Inflammatory macrophage treated with lipopolysaccharide for 4 hours (primary cell): ENCODE results near the gene FOXJ3.
A peak's percentile ranks its signal among the peaks of the same experiment; 100 is the strongest.
"Not testable (repeated sequence)": the region's sequence is repeated elsewhere in the genome, so short reads cannot be mapped to it uniquely, and the experiment has no call there.

Source experiments
- DNase-seq: peaks from one replicate; pipeline ENCODE4 v3.0.0-alpha.2; 2020

The FOXJ3 gene

DNA sequence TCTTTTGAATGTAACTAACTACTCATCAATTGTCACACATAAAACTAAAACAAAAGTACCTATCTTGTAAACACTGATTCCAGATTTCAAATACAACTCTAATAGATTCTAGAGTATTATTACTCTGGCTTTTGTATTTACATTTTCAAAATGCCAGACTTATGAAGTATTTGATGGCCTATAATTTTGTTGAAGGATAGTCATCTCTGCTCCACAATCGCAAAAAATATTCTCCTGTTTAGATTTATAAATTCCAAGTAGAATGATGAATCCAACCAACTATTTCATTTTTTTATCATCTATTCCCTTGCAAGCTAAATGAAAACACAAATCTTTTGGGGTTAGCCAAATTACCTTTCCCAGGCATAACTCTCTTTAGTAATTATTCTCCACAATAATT lies 95.5 kb downstream of the FOXJ3 start:
- no peak for DNase-seq

DNA sequence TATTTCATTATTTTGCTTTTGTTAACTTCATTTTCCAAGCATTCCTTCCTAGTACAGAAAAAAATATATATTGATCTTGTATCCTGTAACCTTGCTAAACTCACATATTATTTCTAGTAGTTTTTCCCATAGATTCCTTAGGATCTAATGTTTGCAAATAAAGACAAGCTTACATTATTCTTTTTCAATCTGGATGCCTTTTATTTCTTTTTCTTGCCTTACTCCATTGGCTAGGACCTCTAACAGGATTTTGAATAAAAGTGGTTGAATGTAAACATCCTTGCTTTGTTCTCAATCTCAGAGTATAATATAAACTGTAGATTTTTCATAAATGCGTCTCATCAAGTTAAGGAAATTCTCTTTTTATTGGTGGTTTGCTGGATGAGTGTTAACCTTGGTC lies 96.0 kb downstream of the FOXJ3 start:
- DNase-seq: no peak

DNA sequence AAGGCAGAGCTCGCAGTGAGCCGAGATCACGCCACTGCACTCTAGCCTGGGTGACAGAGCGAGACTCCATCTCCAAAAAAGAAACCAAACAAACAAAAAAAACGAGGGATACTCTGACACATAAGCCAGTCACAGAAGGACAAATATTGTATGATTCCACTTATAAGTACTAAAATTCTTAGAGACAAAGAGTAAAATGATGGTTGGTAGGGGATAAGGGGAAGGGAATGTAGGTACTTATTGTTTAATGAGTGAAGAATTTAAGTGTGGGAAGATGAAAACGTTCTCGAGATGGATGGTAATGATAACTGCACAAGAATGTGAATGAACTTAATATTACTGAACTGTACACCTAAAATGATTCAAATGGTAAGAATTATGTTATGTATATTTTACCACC lies 103.8 kb downstream of the FOXJ3 start:
- no peak for DNase-seq

DNA sequence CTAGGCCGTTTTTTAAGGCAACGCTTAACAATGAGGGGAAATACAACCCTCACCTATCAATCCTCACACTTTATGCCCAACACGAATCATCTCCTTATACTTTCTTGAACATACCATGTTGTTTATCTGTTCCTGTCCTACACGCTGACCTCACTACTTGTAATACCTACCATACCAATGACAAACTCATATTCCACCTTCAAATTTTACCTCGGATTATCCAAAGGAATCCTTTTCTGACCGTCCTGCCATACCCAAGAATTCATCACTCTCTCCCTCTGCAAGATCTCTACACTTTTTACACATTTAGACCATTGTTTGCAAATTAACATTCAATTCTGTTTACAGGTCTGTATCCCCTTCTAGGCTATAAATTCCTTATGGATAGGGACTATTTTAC lies 106.1 kb downstream of the FOXJ3 start:
- no peak for DNase-seq

DNA sequence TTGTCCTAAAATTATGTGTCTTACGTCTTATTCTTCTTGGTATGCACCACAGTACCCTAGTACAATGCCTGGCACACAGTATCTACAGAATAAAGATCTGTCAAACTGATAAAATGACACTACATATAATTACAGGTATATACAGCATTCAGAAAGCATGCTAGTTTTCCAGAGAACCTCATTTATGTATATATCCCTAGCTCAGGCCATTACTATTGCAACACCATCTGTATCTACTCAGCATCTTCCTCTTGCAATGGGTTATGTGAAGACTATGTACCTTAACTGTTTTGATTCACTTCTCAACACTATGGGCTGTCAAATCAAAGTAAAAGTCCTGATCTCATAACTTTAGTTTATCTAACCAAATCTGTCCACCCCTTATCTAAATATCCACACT lies 112.0 kb downstream of the FOXJ3 start:
- no peak for DNase-seq

DNA sequence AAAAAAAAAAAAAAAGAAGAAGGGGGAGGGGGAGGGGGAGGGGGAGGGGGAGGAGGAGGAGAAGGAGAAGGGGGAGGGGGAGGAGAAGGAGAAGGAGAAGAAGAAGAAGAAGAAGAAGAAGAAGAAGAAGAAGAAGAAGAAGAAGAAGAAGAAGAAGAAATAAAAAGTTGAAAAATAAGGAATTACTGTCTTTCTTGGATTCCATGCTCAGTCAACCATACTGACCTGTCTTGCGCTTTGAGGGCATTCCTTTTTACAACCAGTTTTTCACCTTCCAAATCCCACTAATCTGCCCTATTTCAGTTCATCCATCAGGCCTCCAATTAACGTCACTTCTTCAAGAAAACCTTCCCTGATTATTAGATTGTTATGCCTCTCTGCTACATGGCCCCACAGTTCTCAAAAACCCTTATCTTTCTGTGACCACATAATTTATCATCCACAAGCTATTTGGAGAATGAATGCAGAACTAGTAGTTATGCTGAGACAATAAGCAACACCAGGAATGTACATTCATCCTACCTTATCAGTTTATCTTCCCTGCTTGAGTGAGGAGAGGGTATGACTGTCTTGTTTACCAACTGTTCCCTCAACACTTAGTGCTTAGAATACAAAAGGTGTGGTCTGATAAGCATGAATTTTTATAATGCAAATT lies 113.0 kb downstream of the FOXJ3 start:
- no peak for DNase-seq

DNA sequence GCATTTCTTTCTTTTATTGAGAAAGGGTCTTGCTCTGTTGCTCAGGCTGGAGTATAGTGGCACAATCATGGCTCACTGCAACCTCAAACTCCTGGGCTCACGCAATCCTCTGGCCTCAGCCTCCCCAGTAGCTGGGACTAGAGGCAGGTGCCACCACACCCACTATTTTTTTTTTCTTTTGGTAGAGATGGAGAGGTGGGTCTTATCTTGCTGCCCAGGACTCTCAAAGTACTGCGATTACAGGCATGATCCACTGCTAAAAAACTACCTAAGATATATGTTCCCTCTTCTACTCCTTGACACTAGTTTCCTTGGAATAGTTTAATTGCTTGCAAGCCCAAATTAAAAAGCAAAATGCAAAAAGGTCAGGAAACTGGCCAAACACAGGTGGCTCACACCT lies 113.6 kb downstream of the FOXJ3 start:
- no peak for DNase-seq

DNA sequence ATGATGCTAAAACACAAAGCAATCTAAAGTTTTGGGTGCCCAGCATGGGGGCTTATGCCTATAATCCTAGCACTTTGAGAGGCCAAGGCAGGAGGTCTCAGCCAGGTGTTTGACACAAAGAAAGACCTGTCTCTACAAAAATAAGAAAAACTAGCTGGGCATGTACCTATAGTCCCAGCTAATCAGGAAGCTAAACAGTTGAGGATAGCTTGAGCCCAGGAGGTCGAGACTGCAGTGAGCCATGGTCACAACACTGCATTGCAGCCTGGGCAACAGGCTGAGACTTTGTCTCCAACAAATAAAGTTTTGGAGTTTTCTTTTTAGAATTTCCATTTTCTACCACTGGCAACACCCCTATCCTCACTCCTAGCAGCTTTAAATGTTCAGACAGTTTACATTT lies 115.4 kb downstream of the FOXJ3 start:
- DNase-seq: no peak

DNA sequence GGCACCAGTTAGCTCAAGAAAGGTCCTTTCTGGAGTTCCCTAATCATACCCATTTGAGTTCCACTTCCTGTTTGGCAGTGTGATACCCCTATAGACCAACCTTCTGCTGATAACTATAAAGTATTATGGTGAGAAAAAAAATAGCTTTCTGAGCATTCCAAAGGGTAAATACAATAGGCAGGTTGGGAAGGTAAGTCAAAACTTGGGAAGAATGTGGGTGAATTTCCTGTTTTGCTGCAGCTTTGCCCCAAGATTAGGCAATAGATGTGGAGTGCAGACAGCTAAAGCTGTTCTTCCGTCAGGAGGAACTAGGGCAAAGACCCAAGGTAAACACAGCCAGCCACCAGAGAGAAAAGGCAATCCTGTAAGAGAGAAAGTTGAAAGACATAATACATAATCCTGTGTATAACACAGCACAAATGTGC lies 120.6 kb downstream of the FOXJ3 start:
- DNase-seq: peak; percentile 26

DNA sequence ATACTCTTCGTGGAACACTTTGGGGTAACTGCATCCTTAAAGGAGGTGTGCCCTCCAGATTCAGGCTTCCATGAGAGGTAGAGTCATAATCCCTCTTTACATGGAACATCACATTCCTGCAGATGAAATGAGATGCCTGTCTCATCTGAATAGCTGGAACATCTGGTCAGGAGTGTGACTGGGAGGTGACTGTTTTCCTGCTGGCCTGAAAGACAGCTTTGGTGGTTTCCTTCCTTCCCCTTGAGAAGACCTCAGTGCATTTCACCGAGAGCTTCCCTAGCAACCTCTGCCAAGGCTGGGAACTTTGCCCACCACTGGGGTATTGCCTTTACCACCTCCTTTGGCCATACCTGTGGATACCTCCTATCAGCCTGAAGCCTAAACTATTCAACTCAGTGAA lies 123.8 kb downstream of the FOXJ3 start:
- DNase-seq: no peak

DNA sequence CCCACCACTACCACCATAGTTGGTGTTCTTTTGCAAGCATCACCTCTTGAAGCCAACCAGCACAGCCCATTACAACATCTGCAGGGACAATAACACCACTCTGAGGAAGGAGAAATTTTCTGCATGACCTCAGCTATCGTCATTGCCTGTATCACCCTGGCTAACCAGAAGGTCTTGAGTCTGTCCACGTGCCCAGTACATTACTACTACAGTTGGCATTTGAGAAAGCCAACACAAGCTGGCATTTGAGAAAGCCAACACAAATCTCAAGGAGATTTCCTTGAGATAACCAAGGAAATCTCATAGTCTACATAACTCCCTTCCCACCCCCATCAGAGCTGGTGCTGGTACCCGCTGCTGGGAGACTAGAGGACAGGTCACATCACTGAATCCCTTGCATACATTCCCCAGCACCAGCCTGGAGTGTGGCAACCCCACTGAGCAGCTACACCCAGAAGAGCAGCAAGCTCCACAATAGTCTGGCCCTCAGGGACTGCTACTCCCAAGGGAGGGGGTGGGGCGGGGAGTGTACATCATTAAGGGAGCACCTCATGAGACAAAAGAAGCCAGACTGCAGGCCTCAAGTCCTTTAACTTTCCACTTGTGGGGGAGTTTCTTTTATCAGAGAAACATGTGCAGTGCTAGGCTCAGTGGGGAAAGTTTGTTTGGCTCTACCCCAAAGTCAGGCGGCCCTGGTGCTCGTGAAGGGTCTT lies 124.5 kb downstream of the FOXJ3 start:
- DNase-seq: no peak

DNA sequence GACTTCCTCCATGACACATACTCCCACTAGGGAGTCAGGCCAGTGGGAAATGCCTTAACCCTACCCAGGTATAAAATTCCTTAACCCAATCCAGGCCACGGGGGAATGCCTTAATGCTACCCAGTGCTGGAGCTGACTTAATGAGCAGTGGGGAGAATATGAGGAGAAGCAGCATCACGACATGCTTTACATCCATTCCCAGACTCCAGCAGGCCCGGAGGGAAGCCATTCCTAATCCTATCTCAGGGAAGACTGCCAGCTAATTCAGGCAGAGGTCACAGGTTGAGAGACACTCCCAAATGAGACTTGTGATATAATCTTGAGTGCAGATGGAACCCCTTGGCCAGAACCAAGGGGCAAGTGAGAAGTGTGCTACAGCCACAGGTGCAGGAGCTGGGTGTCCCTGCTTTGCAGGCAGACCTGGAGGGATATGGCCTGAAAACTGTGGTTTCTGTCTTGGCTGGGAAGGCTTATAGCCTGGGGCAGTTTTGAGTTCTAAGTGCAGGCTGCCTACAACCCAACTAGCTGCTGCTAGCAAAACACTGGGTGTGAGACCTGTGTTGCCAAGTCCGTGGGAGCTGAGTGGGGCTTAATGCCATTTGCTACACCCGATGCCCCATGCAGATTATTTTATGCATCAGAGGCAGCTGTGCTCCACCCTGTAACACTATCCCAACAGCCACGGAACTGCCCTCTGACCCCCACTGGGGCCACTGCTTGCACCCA lies 125.3 kb downstream of the FOXJ3 start:
- DNase-seq: no peak

DNA sequence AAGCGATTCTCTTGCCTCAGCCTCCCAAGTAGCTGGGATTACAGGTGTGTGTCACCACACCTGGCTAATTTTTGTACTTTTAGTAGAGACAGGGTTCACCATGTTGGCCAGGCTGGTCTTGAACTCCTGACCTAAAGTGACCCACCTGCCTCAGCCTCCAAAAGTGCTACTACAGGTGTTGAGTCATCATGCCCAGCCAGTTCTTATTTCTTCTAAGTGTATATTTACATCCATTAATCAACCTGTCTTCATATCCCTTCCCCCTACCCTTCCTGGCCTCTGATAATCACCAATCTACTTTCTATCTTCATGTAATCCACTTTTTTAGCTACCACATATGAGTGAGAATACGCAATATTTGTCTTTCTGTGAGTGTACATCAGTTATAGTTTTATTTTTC lies 128.1 kb downstream of the FOXJ3 start:
- DNase-seq: not testable (repeated sequence)

DNA sequence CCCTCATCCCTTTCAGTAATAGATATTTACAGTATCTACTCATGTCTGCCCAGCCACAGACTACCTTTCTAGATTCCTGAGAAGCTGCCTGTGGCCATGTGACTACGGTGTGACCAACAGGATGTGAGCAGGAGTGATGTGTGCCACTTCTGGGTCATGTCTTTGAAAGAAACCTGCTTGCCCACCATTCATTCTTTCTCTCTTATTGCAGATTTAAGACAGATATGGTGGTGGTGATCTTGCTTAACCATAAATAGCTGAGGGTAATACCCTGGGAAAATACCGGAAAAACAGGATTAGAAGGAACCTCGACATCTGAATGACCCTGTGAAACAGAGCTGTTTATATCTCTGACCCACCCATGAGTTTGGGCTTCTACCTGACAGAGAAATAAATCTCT lies 128.9 kb downstream of the FOXJ3 start:
- DNase-seq: no peak

DNA sequence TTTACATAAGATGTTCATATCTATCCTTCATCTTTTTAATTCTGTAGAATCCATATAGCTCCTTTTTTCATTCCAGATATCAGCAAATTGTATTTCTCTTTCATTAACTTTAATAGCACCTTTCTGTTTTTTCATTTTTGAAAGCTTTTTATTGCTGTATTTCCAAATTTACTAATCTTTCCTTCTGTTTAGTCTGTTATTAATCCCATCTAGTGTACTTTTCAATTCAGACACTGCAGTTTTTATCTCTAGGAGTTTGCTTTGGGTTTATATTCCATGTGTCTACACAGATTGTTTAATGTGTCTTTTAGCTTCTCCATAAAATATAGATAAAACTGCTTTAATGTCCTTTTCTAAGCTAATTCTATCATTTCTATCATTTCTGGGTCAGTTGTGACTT lies 133.0 kb downstream of the FOXJ3 start:
- DNase-seq: no peak

DNA sequence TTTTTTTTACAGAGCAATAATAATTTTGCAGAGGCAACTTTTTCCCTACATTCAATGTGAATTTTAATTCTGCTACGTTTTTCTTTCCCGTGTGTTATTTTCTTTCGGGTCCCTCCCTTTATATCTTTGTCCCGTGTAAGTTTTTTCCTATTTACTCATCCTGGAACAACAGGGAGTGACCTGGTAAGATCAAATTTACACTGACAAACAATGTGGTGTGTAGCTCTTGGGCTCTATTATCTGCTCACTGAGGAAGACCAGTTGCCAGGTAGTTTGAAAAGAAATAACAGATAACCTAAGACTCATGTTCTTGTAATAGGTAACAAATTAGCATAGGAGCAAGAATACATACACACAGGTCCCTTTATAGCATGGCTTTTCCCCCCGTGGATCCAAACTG lies 136.8 kb downstream of the FOXJ3 start:
- DNase-seq: no peak

DNA sequence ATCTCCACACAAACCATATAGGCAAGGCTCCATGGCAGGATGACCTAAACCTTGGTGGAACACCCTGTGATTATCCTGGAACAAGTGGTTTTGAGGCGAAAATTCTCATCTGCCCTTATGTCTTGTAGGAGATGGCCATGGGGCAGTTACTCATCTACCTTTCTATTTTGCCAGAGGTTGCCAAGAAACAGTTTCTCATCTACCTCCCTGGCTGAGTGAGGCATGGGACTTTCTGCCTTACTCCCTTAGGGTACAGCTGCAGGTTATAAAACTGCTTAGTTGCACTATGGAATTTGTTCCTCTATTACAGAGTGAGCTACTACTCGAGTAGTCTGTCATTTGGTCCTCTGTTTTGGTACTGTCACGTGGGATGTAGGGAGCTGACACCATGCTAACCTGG lies 139.2 kb downstream of the FOXJ3 start:
- no peak for DNase-seq

DNA sequence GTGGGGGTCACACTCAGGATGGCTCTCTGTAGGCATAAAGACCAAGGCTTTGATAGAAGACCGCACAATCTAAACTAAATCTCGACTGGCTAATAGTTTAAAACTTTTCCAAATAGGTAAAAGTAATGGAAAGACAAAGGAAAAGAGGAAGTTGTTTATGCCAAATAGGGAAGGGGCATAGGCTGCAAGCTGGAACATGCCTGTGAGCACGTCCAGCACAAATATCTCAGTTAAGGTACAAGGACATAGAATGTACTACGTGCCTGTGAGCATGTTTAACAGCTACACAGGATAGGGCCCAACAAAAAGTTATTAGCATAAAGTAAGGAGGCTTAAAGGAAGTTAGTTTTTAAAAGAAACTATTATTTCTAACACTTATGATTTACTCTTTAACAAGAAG lies 142.9 kb downstream of the FOXJ3 start:
- DNase-seq: no peak

DNA sequence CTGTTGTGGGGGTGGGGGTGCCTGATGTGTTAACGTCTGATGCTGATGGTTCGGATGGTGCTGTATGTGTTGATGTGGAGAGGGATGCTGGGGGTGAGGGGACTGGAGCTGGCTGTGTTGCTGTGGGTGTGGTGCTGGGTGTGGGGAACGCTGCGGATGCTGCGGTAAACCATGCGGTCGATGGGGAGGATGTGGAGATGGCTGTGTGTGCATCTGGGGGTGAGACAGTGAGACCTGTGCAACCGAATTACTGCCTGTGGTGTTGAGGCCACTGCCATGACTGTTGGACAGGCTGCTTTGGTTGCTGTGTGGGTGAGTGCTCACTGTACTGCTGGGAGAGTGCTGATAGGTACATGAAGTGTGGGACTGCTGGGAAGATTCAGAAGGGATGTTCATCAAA lies 143.7 kb downstream of the FOXJ3 start:
- DNase-seq: no peak

DNA sequence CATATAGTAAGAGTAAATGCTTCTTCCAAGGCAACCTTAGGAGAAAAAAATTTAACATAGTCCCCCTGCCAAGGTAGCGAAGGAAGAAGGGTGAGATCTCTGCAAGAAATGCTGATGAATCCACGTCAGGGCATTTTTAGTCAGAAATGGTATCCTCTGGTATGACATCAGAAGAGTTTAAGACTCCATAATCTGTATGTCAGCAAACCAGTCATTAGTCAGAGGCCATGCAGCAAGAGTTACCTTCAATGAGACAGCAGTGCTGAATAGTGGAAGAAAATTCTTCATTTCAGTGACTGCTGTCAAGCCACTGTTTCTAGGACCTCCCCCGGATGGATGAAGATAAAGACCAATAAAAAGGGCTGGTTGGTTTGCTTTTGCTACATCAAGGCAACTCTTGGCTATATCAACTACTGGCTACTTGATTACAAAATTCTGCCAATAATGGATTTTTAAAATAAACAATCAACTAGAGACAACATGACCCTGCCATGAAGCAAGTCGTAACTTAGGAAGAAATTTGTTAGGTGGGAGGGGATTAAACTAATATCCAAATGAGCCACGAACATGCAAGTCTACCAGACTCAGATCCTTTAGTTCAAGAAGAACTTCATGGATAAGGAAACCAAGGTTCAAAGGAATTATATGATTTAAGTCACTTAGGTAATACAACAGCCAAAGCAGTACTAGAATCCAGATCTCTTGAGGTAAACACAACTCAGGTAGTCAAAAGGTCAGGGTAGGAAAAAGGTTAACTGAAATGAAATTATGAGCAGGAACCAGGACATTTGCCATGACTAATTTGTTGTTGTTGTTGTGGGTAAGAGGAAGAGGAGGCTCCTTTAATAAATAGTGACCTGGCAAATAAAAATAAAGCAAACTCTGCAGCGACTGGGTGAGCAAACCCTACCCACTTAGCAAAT lies 144.8 kb downstream of the FOXJ3 start:
- no peak for DNase-seq

DNA sequence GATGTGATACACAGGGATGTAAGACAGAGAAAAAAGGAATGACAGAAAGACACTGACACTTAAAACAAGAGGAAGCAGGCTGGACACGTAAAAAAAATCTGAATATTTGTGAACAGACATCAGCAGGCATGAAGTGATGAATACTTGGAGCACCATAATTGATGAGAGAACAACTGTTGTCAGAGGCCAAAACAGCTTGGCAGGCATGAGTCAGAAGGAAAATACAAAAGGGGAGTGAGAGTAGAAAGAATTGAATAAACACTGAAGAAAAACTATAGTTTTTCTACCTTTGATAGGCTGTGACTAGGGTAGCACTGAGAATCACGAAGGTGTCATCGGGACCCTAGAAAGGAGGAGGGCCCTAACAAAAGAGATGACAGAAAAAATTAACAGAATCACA lies 148.9 kb downstream of the FOXJ3 start:
- DNase-seq: no peak

DNA sequence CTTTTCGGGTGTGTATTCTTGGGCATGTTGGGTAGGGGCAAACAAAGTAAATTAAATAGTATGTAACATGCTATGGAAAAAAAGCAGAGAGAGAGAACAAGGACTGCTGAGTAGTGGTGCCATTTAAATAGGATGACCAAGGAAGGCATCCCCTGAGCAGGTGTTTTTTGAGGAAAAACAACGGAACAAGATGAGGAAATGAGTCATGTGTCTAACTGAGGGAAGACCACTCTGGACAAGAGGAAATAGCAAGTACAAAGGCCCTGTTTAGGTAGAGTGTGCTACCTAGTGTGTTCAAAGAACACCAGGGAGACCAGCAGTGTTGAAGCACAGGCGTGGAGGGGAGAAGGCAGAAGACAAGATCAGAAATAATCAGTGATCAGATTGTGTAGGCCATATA lies 150.4 kb downstream of the FOXJ3 start:
- no peak for DNase-seq

DNA sequence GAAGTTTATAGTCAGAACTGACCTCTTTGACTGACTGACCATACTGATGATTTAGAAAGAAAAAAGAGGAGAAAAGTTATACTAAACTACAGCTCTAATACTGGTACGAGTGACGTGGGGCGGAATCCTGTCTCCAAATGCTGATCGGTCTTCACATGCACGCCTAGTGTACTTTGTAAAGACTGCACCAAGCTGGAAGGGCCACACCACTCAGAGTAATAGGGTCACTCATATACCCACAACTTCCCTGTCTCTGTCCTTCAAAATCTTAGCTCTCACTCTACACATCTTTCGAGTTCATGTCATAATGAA lies 151.1 kb downstream of the FOXJ3 start:
- no peak for DNase-seq
